ENCODE data around the gene RHOG.

Gene RHOG

GRCh38 chr11:3840870-3841425, at the start of gene RHOG:
TSS of gene RHOG (minus strand) at chr11:3840959. CDS start at chr11:3828138, 12,821 bp downstream.
- DNase-seq (ENCODE audit: low spot score), result peak; percentile 55

DNA sequence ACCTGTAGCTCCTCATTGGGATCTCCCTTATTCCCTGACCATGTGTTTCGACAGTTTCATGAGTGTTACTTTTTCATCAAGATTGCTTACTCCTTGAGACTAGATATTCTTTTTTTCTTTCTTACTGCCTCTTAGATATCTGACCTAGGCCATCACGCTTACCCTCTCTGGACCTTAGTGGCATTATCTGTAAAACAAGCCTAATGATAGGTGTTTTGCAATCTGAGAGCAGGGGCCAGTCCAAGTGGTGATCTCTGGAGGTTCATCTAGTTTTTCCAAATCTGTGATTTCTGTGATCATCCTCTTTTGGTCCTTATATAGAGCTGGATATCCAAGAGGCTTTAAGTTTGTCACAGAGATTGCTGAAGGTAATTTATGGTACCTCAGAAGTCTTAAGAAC, 49.3 kb upstream of the RHOG start:
- no peak for DNase-seq (ENCODE audit: low spot score)

- no peak for DNase-seq (ENCODE audit: low spot score)
Observed at GRCh38 chr11:3888876-3889275, 48.1 kb upstream of the RHOG start.

GRCh38 chr11:3886985-3887384, 46.2 kb upstream of the RHOG start:
- DNase-seq (ENCODE audit: low spot score), result no peak

- no peak for DNase-seq (ENCODE audit: low spot score)
Observed at GRCh38 chr11:3885855-3886254, 45.1 kb upstream of the RHOG start.

DNA sequence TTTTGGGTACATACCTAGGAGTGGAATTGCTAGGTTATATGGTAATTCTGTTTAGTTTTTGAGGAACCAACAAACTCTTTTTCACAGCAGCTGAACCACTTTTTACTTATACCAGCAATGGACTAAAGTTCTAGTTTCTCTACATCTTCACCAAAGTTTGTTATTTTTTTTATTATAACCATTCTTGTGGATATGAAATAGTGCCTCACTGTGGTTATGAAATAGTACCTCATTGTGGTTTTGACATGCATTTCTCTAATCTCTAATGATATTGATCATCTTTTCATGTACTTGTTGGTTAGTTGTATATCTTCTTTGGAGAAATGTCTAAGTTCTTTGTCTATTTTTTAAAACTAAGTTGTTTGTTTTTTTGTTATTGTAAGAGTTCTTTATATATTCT, 41.9 kb upstream of the RHOG start:
- DNase-seq (ENCODE audit: low spot score), result peak; percentile 40

- no peak for DNase-seq (ENCODE audit: low spot score)
Observed at GRCh38 chr11:3880724-3881123, 40.0 kb upstream of the RHOG start.

DNA sequence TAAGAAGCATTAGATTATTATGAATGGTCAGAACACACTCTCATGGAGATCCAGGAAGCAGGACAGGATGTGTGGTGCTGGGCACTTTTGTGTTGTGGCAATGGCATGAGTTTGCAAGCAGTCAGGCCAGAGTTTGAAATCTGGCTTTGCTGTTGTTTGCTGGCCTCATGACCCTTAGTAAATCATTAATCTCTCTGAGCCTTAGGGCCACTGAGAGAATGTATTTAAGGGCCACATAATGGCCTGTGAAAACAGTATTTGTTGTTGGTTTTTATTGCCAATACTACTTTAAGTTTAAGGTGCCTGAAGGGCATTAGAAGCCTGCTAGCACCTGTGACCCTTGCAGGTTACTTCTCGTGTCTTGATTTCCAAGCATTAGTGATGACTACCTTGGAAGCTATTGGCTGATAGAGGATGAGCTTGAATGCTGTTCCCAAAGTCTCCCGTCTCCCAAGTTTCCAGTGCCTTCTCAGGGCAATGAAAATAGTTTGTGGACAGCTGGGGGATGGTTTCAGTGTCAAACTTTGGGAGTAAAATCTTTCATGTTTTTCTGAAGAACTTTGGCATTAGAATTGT, 39.3 kb upstream of the RHOG start:
- DNase-seq (ENCODE audit: low spot score), result no peak

DNA sequence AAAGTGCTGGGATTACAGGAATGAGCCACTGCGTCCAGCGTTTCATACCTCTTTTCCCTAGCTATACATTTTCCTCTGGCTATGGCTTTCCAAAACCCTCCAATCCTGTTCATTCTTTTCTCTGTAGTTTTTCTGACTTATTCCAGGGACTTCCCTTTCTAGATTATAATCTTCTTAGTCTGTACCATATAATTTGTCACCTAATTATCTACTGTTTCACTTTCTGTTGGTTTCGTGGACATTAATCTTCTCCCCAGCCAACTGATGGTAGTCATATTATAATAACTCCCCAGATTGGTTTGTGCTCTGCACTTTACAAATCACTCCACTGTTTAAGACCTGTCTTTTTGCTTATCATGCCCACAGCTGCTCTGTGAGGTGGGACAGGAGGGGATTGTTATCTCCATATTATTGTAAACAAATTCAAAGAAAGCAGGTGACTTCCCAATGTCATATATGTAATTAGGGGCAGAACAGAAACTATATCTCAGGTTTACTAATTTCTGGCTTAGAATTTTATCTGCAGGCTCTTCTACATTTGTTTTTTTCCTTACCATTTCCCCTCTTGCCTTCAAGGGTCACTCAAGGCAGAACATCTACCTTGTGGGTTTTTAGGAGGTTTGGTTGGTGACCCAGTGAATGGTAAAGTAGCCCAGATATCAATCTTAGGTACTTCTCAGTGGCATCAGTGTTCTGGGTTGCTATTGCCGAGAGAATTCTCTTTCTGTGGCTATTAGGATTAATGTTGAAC, 38.6 kb upstream of the RHOG start:
- no peak for DNase-seq (ENCODE audit: low spot score)

DNA sequence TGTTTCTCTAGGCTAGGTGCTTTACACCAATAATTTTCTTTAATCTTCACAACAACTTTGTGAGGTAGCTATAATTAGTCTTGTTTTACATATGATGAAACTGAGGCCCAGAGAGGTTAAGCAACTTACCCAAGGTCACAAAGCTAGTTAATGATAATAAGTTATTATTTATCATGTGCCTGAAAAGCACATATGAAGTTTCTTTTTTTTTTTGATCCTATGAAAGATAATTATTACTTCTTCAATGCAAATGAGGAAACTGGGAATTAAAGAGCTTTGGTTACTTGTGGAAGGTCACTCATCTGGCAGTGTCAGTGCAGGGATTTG, 37.5 kb upstream of the RHOG start:
- no peak for DNase-seq (ENCODE audit: low spot score)

DNA sequence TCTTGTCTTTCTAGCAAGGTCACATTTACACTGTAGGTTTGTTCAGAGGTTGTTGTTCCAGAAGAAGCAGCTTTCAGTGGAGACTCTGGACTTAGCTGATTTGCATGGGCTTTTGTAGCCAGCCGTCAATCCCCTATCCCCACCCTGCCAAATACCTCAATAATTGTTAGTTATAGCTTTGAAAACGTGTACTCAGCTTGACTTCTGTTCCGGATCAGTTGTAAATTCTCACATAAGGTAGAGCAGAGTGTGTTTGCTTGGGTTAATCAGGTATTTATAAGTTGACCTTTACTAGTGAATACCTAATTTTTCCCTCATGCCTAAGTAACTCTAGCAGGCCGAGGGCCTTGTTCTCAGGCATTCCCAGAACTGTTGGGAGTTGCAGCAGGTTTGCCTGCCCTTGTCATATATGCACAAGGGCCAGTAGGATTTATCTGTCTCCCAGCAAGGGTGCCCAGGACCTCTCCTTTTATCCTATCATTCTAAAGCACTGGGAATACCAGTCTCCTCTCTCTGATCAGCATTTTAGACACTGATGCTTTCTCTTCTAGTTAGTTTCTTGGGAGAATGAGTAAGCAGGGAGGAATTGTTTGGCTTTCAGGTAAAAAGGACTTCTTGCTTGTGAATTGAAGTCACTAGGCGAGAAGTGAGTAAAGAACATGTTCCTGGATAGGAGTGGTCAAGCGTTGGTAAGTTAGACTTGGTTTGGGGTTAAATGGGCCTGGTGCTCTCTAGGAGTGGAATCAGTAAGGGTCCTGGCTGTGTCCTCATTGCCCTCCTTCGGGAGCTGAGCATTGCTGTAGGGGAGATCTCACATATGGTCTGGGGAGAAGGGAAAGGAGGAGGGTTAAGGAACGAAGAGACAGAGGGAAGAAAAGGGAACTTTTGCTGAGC, 36.9 kb upstream of the RHOG start:
- no peak for DNase-seq (ENCODE audit: low spot score)

GRCh38 chr11:3876613-3877012, 35.9 kb upstream of the RHOG start:
- DNase-seq (ENCODE audit: low spot score), result no peak

DNA sequence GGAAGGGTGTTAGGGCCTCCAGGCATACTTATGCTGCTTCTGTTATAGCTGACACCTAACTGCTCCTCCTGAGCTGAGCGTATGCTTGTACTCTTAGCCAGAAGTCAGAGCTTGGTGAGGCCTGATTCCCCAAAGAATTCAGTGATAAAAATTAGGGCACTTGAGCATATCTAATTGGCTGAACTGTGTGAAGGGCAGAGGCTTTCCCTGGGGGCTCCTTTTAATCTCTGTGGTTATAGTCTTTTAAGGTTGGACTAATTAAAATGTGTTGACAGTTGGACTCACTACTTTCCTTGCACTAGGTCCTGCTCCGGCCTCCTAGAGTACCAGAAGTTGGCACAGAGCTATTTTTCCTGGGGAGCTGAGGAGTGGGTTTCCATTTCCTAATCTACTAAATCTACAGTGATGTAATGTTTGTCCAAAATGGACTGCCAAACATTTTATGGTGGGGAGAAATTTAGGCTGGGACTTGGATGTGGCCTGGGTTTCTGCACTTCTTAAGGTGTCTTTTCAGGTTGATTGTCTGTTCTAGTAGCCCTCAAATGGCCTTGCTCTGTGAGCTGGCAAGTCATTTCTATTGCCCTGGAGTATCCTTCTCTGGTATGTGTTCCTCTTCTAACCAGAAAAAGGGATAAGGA, 33.1 kb upstream of the RHOG start:
- DNase-seq (ENCODE audit: low spot score), result no peak

- no peak for DNase-seq (ENCODE audit: low spot score)
Observed at GRCh38 chr11:3867209-3868091, 26.7 kb upstream of the RHOG start.

DNA sequence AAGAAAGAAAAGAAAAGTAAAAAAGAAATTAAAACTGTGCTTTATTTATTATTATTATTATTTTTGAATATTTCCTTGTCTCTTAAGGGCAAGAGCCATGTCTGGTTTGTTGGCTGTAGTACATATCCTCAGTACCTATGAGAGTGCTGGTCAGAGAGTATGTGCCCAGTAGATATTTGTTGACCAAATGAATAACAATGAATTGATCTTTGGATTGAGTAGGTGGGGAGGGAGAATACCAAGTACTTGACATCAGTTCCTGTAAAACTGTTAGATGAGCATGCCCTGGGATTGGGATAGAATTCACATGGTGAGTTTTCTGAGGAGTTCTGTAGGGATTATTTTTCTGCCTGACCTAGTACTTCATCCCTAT, 26.1 kb upstream of the RHOG start:
- no peak for DNase-seq (ENCODE audit: low spot score)

- DNase-seq (ENCODE audit: low spot score), result no peak
Observed at GRCh38 chr11:3866206-3866605, 25.4 kb upstream of the RHOG start.

DNA sequence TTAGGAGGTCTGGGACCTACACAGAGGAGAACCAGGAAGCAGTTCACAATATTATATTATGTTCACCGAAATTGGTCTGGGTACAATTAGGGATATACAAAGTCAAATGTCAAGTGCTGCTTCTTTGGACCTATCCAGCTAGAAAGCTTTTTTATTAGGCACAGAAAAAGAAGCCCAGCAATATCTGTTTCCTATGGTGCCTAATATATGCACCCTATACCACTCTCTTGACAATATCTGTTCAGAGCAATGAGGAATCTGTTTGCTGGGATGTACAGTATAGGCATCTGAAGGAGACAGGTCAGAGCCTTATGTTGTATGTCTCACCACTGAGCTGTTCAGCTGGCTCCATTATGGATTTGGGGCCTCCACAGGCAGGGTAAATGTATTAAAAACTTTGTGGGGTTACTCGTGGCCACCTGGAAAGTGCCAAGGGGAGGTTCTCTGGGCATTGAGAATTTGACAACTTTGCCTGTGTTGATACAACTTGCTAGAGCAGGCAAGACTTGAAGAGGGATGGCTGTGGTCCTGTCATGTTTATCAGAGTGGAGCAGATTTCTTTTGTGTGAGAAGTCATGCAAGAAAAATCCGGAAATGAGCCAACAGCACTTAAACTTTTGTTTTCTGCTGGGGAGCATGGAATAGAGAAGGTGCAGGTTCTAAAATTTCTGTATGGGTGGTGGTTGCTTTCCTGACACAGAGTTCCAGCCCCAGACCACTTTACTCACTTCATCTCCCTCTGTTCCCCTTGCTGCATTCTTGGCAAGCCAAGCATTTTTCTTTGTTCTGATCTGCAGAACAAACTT, 24.8 kb upstream of the RHOG start:
- DNase-seq (ENCODE audit: low spot score), result no peak

DNA sequence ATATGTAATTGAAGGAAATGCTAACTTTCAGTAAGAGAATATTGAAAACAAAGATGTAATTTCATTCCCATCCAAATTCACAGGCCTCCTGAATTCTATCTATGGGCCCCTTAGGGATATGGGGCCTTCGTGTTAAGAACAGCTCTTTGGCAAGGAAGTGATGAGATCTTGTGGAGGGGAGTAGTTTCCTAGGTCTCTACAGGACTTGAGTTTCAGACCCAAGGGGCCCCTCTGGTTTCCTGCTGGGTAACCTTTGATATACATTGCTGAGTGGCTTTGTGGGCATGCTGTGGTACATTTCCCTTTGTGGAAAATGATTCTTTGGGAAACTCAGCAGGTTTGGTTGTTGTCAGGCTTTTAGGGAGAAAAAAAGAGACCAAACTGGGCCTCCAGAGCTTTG, 20.9 kb upstream of the RHOG start:
- no peak for DNase-seq (ENCODE audit: low spot score)

GRCh38 chr11:3860898-3861393, 20.2 kb upstream of the RHOG start:
- DNase-seq (ENCODE audit: low spot score), result peak; percentile 60

DNA sequence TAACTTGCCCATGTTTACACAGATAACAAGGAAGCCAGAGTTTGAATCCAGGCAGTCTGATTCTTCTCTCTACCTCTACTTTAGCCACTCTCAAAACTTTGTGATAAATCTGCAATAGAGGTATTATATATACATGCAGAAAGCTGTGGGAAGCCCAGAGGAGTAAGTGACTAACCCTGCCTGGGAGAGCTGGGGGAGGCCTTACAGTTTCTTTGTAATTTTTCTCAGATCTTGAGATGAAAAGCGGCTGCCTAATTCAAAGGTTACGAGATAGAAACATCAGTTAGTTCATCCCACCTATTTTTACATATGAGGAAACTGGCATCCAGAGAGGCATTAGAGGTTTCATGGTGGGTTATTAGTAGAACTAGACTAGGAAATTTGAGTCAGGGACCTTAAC, 19.6 kb upstream of the RHOG start:
- DNase-seq (ENCODE audit: low spot score), result peak; percentile 63
